Activated naive CD8-positive, alpha-beta T cell (primary cell): ENCODE data around the gene FREY1.
"Not testable (repeated sequence)": the region's sequence is repeated elsewhere in the genome, so short reads cannot be mapped to it uniquely, and the experiment has no call there.

Experiments used
- H3K27ac Mint-ChIP-seq: one replicate; pipeline ENCODE4 v1.8.0; 2021; ENCODE audit warnings: mixed read lengths
- H3K27me3 Mint-ChIP-seq: one replicate; pipeline ENCODE4 v1.8.0; 2021; ENCODE audit warnings: mixed read lengths
- H3K36me3 Mint-ChIP-seq: one replicate; pipeline ENCODE4 v1.8.0; 2021; ENCODE audit warnings: mixed read lengths
- H3K4me1 Mint-ChIP-seq: one replicate; pipeline ENCODE4 v1.8.0; 2021; ENCODE audit warnings: low read depth, mixed read lengths
- H3K4me3 Mint-ChIP-seq: one replicate; pipeline ENCODE4 v1.8.0; 2021; ENCODE audit warnings: mild to moderate bottlenecking, mixed read lengths
- H3K9me3 Mint-ChIP-seq: one replicate; pipeline ENCODE4 v1.8.0; 2021; ENCODE audit warnings: low read depth, mixed read lengths

FREY1 gene

DNA sequence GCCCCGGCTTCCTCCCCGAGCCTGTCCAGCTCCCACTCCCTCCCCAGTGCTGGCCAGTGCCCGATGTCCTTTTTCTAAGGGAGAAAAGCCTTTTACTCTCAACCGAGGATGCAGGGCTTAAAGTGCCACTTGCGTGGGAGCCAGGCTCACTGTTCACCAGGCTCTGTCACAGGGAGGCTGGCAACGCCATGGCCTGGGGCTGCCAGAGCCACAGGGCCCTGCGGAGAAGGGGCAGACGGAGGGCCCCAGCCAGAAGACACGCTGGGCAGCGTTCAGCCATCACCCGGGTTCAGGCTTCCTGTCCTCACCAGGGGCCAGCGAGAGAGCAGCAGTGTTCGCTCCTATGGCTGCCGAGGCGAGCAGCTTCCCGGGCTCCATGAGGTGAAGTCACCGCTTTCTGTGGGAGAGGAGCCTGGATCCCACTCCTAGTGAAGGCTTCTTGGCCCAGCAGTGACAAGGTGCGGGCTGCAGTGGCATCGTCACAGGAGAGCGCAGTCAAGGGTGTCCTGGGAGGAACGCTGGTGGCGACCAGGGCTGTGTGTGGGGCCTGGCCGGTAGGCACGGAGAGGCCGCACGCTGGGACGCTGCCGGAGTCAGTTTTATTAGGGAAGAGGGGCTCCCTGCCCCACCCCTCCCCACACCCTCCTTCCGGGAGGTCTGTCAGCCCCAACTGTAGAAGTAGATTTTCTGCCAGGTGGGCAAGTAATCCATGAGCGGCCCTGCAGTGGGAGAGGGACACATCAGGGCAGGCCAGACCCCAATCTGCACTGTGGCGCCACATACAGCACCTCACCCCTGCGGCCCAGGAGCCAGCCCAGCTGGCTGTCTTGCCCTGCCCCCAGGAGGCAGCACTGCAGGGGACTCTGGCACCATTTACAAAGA is 2.8 kb upstream of the FREY1 start:
- no peaks in the 10 kb centered on the region for H3K27me3 Mint-ChIP-seq
- no peak overlapping the region for H3K4me3 Mint-ChIP-seq
- H3K9me3 Mint-ChIP-seq, result no peaks in the 10 kb centered on the region
- no peaks in the 10 kb centered on the region for H3K36me3 Mint-ChIP-seq
- no peak overlapping the region for H3K27ac Mint-ChIP-seq
- peaks cover 6% of the 10 kb centered on the region for H3K4me1 Mint-ChIP-seq

DNA sequence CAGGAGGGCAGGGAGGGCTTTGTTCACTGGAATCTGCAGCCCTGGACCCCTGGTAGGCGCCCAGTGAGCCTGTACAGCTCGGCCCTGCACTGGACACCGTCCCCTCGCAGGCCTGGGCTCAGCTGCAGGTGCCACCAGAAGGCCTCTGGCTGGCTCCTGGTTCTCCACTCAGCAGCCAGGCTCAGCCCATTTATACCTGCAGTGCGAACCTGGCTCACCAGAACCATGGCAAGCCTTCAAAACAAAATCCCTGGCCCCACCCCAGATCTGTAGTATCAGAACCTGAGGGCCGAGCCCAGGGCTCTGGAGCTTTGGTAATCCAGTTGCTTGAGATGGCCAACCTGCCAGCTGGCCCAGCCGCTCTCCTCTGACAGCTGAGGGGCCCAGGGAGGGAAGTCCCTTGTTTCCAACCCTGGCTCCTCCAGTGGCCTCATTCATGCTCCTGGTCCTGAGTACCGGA is 870 bp upstream of the FREY1 start:
- Mint-ChIP-seq H3K27ac (peak overlapping the region; percentile 3), H3K4me1 (peaks cover 6% of the 10 kb centered on the region), H3K36me3 (no peaks in the 10 kb centered on the region)

DNA sequence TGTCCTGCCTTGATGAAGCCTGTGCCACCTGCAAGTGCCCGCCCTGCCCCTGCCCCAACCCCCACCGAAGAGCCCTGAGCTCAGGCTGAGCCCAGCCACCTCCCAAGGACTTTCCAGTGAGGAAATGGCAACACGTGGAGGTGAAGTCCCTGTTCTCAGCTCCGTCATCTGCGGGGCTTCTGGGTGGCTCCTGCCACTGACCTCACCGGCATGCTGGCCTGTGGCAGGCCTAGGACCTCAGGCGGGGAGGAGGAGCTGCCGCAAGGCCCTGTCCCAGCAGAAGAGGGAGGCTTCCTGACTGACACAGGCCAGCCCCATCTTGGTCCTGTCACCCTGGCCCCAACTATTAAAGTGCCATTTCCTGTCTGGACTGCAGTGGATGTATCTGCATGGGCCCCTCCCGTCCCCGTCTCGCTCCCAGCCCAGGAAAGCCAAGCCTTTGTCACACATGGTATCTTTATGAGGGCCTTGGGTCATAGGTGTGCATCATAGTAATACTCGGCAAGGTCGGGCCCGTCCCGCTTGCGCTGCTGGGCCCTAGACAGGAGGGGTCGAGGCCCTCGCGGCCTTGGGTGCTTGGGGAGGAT is 882 bp downstream of the FREY1 start:
- Mint-ChIP-seq H3K36me3 (no peaks in the 10 kb centered on the region), H3K4me3 (no peak overlapping the region), H3K27ac (no peak overlapping the region), H3K27me3 (no peaks in the 10 kb centered on the region), H3K9me3 (no peaks in the 10 kb centered on the region), H3K4me1 (peaks cover 6% of the 10 kb centered on the region)

More for the DNA sequence above, 870 bp upstream of the FREY1 start:
- Mint-ChIP-seq H3K9me3 (no peaks in the 10 kb centered on the region), H3K27me3 (no peaks in the 10 kb centered on the region), H3K4me3 (no peak overlapping the region)

DNA sequence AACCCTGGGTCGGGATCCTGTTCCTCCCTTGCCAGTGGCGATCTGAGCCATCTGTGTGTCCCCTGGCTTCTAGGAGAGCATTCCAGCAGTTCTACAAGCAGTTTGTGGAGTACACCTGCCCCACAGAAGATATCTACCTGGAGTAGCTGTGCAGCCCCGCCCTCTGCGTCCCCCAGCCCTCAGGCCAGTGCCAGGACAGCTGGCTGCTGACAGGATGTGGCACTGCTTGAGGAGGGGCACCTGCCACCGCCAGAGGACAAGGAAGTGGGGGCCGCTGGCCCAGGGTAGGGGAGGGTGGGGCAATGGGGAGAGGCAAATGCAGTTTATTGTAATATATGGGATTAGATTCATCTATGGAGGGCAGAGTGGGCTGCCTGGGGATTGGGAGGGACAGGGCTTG is 1.5 kb downstream of the FREY1 start:
- not testable (repeated sequence) for H3K4me3 Mint-ChIP-seq, H3K9me3 Mint-ChIP-seq, H3K27ac Mint-ChIP-seq, H3K4me1 Mint-ChIP-seq, H3K27me3 Mint-ChIP-seq, H3K36me3 Mint-ChIP-seq

DNA sequence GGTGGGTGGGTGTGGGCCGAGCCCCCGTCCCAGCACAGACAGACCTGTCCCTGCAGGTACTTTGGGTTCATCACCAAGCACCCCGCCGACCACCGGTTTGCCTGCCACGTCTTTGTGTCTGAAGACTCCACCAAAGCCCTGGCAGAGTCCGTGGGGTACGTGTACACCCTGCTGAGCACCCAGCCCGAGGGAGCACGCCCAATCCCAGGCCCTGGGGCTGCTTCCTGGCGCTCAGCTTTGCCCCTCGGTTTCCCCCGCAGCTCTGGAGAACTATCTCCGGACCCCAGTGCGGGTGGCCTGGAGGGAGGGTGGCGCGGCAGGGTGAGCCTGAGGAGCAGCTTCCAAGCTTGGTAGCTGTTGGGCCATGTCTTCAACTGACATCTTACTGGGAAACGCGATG is 2.0 kb downstream of the FREY1 start:
- Mint-ChIP-seq H3K36me3 (no peaks in the 10 kb centered on the region), H3K9me3 (no peaks in the 10 kb centered on the region), H3K27ac (no peak overlapping the region), H3K27me3 (no peaks in the 10 kb centered on the region), H3K4me1 (peaks cover 6% of the 10 kb centered on the region), H3K4me3 (no peak overlapping the region)

DNA sequence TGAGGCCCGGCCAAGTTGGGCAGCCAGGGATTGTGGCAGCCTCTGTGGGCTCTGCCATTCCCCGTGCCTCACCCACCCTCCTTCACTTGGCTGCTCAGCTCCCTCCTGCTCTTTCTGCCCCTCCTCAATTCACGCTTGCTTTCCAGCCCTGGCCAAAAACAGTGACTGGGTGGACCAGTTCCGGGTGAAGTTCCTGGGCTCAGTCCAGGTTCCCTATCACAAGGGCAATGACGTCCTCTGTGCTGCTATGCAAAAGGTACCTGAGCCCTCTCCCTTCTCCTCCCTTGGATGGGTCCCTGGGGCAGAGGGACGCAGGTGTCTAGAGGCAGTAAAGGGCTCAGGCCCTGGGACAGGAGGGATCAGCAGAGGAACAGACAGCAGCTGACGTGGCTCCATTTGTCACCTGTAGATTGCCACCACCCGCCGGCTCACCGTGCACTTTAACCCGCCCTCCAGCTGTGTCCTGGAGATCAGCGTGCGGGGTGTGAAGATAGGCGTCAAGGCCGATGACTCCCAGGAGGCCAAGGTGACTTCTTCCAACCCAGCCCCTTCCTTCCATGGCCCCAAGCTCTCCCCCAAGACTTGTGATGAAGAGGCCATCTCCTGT is 2.7 kb downstream of the FREY1 start:
- H3K4me3 Mint-ChIP-seq, result no peak overlapping the region
- no peaks in the 10 kb centered on the region for H3K27me3 Mint-ChIP-seq
- no peaks in the 10 kb centered on the region for H3K9me3 Mint-ChIP-seq
- peaks cover 6% of the 10 kb centered on the region for H3K4me1 Mint-ChIP-seq
- H3K36me3 Mint-ChIP-seq, result no peaks in the 10 kb centered on the region
- H3K27ac Mint-ChIP-seq, result no peak overlapping the region

DNA sequence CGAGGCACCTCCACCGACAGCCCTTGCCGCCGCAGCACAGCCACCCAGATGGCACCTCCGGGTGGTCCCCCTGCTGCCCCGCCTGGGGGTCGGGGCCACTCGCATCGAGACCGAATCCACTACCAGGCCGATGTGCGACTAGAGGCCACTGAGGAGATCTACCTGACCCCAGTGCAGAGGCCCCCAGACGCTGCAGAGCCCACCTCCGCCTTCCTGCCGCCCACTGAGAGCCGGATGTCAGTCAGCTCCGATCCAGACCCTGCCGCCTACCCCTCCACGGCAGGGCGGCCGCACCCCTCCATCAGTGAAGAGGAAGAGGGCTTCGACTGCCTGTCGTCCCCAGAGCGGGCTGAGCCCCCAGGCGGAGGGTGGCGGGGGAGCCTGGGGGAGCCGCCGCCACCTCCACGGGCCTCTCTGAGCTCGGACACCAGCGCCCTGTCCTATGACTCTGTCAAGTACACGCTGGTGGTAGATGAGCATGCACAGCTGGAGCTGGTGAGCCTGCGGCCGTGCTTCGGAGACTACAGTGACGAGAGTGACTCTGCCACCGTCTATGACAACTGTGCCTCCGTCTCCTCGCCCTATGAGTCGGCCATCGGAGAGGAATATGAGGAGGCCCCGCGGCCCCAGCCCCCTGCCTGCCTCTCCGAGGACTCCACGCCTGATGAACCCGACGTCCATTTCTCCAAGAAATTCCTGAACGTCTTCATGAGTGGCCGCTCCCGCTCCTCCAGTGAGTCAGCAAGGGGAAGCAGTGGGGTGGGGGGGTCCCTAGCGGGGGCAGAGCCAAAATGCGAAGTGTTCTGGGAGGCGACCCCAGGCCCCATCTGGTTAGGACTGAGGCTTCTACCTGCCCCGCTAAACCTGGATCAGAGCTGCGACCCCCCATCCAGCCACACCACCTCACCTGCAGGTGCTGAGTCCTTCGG is 4.4 kb downstream of the FREY1 start:
- no peaks in the 10 kb centered on the region for H3K9me3 Mint-ChIP-seq
- no peak overlapping the region for H3K27ac Mint-ChIP-seq
- H3K36me3 Mint-ChIP-seq, result no peaks in the 10 kb centered on the region
- peaks cover 6% of the 10 kb centered on the region for H3K27me3 Mint-ChIP-seq
- H3K4me3 Mint-ChIP-seq, result no peak overlapping the region
- peaks cover 8% of the 10 kb centered on the region for H3K4me1 Mint-ChIP-seq

DNA sequence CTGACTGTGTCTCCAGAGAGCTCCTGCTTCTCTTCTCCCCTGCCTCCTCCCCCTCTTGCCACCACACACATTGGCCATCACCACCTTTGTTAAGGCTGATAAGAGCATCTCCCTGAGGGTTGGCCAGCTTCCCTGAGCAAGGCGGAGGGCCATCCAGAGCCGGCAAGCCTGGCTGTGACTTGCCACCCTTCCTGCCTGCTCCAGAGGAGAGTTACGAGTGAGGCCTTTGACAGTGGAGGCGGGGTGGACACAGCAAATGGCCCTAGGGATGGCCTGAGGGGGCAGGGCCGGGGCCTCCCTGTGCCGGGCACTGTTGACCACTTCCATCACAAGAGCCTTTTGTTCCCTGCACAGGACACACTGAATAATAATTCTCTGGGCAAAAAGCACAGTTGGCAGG is 5.4 kb downstream of the FREY1 start:
- H3K27ac Mint-ChIP-seq, result no peak overlapping the region
- H3K9me3 Mint-ChIP-seq, result no peaks in the 10 kb centered on the region
- no peaks in the 10 kb centered on the region for H3K36me3 Mint-ChIP-seq
- peaks cover 8% of the 10 kb centered on the region for H3K4me1 Mint-ChIP-seq
- H3K4me3 Mint-ChIP-seq, result no peak overlapping the region
- H3K27me3 Mint-ChIP-seq, result peaks cover 6% of the 10 kb centered on the region

DNA sequence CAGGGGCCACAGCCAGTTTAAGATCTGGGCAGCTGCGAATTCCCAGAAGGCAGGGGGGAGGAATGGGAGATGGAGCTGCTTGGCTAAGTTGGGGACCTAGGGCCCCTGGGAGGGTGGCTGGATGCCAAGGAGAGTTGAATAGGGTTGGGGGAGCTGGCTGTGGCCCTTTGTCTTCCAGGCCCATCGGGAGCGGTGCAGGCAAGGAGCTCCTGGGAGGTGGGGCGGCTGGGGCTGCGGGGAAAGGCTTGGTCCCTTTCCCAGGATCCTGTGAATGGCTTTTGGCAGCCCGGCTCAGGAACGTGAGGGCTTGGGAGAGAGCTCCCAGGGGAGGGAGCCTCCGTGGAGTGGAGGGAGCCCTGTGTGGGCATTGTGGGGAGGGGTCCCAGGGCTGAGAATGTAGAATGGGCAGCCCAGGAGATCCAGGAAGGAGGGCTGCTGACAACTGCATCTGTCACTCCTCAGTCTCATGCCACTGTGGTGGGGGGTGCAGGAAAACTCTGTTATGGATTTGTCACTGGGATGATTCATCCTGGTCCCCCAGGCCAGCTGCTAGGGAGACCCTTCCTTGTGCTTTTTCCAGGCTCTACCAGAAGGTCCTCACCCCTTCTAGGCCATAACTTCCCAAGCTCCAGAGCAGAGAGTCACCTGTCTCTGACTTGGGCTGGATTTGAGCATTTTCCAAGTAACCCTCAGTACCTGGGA is 6.0 kb downstream of the FREY1 start:
- Mint-ChIP-seq H3K4me3 (peak overlapping the region; percentile 73), H3K27ac (no peak overlapping the region), H3K4me1 (peaks cover 5% of the 10 kb centered on the region), H3K36me3 (no peaks in the 10 kb centered on the region), H3K9me3 (no peaks in the 10 kb centered on the region), H3K27me3 (peaks cover 6% of the 10 kb centered on the region)

DNA sequence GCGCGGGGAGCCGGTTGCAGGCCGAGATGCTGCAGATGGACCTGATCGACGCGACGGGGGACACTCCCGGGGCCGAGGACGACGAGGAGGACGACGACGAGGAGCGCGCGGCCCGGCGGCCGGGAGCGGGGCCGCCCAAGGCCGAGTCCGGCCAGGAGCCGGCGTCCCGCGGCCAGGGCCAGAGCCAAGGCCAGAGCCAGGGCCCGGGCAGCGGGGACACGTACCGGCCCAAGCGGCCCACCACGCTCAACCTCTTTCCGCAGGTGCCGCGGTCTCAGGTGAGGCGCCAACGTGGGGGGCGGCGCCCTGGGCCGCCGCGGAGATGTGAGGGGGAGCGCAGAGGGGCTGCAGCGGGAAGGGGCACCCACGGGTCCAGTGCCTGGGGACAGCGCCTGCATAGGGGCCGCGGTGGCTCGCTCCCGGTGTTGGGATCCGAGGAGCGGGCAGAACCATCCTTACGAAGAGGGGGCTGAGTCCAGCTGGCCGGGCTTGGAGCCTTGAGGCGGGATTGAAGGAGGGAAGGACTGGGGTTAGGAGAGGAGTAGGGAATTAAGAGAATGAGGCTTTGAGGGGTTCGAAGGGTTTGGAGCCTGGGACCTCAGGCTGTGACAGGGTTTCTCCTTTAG is 6.8 kb downstream of the FREY1 start:
- H3K9me3 Mint-ChIP-seq, H3K27ac Mint-ChIP-seq, H3K4me1 Mint-ChIP-seq, H3K27me3 Mint-ChIP-seq, H3K36me3 Mint-ChIP-seq: not testable (repeated sequence)
- peak overlapping the region; percentile 73 for H3K4me3 Mint-ChIP-seq

DNA sequence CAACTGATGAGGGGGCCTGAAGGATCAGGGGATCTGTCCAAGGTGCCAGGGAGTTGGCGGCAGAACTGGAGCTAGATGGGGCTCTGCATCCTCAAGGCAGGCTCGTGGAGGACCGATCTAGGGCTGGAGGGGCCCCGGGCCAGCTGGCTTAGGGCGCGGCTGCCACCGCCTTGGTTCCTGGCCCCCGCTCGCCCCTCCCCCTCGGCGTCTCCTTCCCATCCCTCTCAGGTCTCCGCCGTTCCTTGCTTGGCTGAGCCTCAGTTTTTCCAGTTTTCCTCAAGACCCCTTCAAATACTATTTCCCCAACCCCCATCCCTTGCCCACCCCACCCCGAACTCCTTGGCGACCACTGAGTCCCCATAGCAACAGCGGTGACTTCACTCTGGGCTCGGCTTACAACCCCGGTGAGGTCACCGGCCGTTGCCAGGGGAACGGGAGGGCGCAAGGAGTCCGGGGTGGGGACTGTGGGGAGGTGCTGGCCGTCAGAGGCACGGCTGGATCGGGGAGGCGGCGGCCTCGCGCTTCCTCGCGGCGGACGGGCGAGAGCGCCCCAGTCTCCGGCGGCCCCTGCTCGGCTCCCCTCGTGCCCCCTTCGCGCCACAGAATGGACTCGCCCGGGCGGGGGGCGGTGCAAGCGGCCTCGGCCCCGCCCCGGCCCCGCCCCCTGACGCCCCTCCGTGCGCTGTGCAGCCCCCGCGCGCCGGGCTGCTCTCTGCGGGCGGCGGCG is 7.5 kb downstream of the FREY1 start:
- H3K27ac Mint-ChIP-seq, result no peak overlapping the region
- H3K36me3 Mint-ChIP-seq, result no peaks in the 10 kb centered on the region
- H3K9me3 Mint-ChIP-seq, result no peaks in the 10 kb centered on the region
- H3K27me3 Mint-ChIP-seq, result peaks cover 15% of the 10 kb centered on the region
- peaks cover 2% of the 10 kb centered on the region for H3K4me1 Mint-ChIP-seq
- H3K4me3 Mint-ChIP-seq, result peak overlapping the region; percentile 65

DNA sequence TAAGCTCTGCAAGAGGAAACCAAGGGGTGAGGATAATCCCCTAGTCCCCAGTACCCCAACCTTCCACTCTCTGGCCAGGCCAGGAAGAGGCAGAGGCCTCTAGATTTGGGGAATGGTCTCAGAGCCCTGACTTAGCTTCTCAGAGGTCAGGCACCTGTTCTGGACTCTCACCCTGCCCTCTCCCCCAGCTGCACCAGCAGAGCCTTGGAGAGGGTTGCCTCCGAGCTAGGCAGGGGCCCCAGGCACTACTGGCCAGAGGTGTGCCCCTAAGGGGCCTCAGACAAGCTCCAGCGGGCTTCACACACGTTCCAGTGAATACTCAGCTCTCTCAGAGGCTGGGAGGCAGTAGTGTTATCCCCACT is 8.0 kb downstream of the FREY1 start:
- H3K27ac Mint-ChIP-seq, result no peak overlapping the region
- H3K9me3 Mint-ChIP-seq, result no peaks in the 10 kb centered on the region
- peaks cover 2% of the 10 kb centered on the region for H3K4me1 Mint-ChIP-seq
- H3K27me3 Mint-ChIP-seq, result peaks cover 16% of the 10 kb centered on the region
- H3K4me3 Mint-ChIP-seq, result peak overlapping the region; percentile 65
- no peaks in the 10 kb centered on the region for H3K36me3 Mint-ChIP-seq

DNA sequence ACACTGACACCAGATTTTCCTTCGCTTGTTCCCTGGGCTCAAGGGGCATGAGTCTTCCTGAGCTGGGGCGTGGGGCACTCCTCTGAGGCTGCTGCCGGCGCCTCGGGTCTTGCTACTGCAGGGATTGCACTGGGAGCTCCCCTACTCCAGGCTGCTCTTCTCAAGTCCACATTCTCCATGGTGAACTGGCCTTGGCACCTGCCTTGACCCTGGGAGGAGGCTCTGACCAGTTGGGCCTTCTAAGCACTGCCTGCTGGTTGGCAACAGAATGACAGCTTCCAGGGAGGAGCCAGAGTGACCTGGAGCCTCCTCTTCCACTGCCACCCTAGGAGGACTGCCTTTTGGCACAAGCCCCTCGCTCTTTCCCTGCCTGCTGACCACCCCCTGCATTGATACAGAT is 9.5 kb downstream of the FREY1 start:
- Mint-ChIP-seq H3K4me1 (peaks cover 2% of the 10 kb centered on the region), H3K27me3 (peaks cover 16% of the 10 kb centered on the region), H3K9me3 (no peaks in the 10 kb centered on the region), H3K4me3 (no peak overlapping the region), H3K36me3 (no peaks in the 10 kb centered on the region), H3K27ac (no peak overlapping the region)
